ENCODE results near the gene HSPA9.

HSPA9 gene

DNA sequence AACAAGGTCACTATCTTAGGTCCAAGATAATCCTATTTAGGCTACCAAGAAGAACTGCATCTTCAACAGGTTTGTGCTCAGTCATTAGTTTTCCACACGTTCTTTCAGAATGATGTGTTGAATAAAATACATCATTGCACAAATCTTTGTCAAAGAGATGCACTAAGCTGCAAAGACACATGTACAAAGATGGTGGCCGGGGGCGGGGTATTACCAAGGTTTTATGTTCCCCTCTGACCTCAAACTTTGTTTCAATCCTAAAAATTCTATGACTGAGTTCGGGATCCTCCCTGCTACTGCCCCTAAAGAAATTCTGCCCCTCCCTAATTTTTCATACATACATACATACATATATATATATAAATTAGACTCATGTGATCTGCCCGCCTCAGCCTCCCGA lies 14.2 kb downstream of the HSPA9 start:
- no peak for DNase-seq

DNA sequence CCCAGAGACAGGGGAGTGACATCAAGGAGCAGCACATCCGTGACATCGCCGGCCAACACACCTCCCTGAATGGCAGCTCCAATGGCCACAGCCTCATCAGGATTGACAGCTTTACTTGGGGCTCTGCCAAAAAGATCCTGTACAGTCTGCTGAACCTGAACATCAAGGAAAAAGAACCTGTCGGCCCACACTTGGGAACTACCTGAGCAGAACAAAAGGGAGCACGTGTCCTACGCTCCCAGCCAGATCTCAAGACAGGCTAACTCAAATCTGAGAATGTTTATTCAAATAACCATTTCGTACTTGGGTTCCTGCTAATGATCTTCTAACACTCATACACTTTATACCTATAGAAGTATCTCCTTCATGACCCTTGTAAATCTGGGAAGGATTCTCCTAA lies 15.3 kb downstream of the HSPA9 start:
- DNase-seq, result no peak

DNA sequence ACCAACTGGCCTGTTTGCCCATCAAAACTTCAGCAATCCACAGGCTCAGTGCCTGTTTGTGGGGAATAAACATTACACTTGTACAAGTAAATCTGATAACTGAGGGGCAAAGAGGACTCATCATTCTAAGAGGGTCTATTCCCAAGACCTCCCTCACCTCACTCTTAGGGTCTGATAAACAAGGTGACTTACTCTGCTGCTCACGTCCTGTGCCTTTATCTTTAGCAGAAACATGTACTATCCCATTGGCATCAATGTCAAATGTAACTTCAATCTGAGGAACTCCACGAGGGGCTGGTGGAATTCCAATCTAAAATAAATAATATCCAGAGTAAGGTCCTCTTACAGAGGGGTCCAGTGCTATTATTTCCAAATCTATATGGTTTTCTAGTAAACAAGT lies 17.5 kb downstream of the HSPA9 start:
- DNase-seq, result no peak

DNA sequence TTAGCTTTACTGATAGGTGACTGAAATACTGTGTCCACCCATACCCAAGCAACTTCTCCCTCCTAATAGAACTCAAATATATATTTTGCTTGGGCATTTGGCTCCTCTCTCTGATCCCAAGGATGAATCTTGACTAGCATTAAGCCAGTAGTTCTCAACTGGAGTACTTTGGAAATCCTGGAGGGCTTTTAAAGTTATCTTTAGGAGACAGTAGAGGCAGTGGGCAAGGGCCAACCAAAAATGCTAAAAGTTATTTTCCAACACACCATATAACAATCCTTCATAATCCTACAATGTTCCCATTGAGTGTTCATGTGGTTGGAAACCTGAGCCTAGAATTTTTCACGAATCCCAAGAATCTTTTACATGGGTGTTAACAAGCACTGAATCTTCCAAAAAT lies 21.1 kb downstream of the HSPA9 start:
- no peak for DNase-seq

DNA sequence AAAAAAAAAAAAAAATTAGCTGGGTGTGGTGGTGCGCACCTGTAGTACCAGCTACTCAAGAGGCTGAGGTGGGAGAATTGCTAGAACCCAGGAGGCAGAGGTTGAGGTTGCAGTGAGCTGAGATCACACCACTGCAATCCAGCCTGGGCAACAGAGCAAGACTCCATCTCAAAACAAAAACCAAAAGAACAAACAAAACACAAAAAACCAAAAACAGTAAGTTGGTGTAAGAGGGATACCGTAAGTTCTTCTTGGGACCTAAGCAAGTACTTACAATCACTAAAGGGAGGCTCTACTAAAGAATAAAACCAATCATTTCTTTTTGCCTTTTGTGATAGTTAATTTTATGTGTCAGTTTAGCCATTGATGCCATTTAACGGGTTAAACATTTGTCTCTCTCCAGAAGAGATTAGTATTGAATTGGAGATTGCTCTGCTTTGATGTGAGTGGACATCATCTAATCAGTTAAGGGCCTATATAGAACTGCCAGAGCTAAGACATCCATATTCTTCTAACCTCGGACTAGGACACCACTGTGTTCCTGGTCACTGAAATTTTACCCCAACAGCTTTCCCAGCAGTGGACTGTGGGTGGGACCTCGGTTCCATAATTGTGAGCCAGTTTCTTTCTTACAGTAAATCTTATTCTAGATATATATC lies 21.6 kb downstream of the HSPA9 start:
- DNase-seq, result no peak

DNA sequence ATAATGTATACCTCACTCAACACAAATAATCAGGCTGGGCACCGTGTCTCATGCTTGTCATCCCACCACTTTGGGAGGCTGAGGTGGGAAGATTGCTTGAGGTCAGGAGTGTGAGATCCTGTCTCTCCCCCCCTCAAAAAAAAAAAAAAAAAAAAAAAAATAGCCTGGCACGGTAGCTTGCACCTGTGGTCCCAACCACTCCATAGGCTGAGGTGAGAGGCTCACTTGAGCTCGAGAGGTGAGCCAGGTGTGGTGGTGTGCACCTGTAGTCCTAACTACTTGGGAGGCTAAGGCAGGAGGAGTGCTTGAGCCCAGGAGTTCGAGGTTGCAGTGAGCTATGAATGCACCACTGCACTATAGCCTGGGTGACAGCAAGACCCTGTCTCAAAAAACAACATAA lies 22.5 kb downstream of the HSPA9 start:
- no peak for DNase-seq

DNA sequence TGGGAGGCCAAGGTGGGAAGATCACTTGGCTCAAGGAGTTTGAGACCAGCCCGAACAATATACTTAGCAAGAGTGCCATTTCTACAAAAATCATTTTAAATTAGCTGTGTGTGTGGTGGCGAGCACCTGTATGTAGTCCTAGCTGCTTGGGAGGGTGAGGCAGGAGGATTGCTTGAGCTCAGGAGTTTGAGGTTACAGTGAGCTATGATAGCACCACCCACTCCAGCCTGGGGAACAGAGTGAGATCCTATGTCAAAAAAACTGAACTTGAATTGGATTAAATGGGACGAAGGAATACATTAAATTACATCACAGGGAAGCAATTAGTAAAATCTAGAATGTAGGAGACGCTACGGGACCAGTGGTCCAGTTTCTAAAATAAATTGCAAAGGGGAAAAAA lies 25.8 kb downstream of the HSPA9 start:
- DNase-seq, result no peak

DNA sequence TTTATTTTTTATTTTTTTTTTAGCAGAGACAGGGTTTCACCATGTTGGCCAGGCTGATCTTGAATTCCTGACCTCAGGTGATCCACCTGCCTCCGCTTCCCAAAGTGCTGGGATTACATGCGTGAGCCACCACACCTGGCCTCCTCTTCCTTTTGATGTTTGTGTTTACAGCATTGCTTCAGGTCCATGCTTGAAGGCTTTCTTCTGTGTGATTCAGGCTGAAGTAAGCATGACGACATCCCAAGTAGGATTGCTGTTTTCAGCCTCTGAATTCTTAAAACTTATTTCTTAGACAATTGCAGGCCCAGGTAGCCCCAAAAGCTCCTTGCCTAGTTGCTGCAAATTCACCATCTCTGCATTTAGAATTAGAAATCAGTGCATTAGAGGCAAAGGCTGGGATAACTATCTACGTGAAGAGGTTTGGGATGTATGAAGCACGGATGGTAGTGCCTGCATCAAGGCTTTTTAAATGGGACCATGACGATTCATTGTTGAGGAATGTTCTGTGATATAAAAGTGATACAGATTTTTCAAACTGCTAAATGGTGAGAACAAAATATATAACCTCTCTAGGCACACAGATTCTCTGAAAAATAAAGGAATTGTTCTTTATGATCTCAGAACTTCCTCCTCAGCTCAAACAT lies 29.2 kb downstream of the HSPA9 start:
- no peak for DNase-seq

DNA sequence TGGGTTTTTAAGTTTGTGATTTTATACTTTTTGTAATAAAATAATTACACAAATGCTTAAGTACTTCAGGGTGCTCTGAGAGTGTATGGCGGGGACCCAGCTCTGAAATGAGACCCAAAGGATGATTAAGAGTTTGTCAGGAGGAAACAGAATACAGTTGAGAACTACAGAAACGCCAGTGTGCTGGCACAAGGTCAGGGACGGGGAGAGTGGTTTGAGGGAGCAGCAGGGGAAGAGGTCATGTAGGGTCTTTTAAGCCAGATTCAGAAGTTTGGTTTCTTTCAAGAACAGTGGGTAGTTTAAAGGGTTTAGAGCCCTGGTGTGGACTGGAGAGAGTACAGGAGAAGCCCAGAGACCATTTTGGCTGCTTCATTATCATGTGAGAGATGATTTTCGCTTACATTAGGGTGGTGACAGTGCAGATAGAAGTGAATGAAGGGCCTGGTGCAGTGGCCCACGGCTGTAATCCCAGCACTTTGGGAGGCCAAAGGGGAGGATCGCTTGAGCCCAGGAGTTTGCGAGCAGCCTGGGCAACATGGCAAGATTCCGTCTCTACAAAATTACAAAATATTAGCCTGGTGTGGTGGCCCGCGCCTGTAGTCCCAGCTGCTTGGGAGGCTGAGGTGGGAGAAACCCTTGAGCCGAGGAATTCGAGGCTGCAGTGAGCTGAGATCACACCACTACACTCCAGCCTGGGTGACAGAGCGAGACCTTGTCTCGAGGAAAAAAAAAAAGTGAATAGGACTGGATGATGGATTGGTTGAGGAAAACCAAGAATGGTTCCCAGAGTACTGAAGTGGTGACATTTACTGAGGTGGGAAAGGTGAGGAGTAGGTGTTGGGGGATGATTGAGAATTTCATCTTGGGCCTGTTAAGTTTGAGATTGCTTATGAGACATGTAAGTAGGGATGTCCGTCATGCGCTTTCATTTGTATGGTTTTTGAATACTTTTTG lies 30.7 kb downstream of the HSPA9 start:
- no peak for DNase-seq

DNA sequence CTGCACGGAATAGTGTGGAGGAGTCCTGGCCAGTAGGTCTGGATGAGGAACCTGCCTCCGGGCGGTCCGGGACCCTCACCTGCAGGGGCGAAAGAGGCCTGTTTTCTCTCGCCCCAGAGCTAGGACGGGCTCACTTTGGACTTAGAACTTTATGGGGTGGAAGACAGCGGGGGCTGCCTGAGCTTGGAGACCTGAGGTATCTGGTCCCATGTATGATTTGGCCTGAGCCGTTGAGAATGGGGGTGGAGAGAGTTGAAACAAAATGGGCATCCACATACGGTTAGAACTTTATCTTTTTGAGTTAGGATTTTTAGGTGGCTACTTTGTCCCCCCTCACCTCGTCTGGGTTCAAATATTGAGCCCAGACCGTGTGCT lies 31.5 kb downstream of the HSPA9 start:
- DNase-seq, result no peak

DNA sequence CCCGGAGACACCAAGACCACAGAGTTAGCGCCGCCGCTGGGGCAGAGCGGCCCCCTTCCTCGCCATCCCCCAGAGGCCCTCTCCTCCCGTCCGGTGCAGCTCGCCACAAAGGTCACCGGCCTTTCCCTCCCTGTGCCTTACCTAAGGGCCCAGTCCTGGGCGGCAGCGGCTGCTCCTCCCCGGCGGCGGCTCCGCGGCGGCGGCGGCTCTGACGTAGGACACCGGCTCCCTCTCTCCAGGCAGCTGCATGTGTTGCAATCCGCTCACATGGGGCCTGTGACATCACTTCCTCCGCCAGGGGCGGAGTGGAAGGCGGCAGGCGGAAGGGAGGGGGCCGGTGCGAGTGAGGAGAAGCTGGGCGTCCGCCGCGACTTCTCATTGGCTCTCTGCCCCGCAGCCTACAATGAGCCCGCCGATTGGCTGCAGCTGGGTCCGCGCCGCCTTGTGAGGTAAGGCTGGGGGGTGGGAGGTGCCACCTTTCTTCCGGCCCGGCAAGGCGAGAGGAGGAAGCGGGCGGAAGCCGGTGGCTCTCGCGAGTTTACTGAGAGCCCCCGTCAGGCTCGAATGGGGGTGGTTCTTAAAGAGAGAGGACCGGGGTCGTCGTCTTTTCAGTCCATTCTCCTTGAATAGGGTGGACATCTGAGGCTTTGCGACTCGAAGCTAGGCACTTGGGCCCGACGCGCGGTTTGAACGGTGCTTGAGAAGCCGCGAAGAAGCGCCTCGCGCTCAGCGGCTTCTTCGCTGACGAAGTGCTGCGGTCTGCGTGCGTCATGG lies 32.1 kb downstream of the HSPA9 start, which contains the start of gene ETF1:
ETF1 (minus strand) TSS at position 281 of the 774 bp plus-strand sequence. CDS start 318 bp downstream, outside the sequence.
- DNase-seq, result peak; percentile 100

DNA sequence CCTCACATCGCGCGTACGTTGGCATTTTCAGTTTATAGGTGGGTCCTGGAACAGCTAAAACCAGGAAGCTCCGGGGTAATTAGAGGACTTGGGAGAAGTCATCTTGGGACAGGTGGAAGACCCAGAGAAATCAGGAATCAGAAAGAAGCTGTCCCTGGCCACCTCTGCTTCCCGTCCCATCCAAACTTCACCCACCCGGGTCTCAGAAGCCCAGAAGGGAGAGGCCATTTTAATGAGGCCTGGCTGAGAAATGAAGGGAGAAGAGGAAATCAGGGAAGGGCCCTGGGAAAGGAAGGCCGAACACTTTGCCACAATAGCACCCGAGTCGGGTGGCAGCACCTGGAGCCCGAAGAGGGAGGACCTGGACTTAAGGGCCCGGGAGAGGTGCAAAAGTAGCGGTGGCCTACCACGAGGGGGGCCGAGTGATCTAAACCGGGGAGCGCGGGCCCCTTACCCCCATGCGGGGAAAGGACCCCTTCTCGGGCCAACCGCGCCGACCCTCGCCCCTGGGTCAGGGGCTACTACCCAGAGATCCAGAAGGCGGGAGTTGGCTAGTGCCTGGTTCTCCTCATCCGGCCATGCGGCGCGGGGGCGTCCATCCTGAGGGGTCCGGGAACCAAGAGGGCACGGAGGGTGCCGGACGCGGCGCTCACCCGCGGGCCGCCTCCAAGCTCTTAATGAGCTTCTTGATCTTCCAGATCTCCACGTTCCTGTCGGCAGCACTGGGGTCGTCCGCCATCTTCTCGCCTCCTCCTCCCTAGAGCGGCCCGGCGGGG lies 32.8 kb downstream of the HSPA9 start:
- no peak for DNase-seq

DNA sequence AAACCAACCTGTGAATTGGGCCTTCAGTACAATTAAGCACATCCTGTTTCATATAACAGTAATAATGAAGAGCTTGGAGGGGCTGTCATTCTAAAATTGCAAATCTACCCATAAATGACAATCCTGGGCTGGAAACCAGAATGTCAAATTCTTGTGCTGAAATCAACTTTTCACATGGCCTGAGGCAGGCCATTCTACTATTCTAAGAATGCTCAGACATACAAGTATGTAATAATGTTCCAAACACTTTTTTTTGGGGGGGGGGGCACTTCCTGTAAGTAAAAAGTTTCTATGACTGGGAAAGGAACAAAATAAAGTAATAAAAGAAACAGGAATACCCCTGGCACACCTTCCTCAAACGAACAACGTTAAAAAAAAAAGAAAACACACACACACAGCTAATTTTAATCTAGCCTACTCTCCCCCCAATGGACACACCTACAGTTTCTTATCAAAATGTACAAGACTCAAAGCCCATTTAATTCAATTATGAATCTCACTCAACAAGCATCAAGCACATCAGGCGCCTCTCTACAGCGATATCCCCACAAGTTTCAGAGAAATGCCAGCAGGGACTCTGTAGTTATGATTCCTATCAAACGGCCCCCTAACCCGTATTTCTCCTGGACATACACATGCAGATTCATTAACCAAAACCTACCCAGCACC lies 33.6 kb downstream of the HSPA9 start:
- DNase-seq, result no peak

DNA sequence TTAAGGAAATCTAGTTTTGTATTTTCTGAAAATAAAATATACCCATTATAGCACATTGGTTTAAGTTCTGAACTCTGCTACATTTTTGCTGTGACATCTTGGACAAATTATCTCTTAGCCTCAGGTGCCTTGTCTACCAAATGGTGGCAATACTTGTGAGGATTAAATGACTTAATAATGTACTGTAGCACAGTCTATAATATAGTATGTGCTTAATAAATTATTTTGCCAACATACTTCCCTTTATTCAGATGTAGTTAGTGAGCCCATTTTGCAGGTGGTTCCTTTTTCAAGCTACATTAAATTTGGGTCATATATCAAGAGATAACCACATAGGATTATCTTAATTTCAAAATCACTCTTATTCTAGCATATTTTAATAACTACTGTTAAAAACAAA lies 35.4 kb downstream of the HSPA9 start:
- DNase-seq, result no peak

DNA sequence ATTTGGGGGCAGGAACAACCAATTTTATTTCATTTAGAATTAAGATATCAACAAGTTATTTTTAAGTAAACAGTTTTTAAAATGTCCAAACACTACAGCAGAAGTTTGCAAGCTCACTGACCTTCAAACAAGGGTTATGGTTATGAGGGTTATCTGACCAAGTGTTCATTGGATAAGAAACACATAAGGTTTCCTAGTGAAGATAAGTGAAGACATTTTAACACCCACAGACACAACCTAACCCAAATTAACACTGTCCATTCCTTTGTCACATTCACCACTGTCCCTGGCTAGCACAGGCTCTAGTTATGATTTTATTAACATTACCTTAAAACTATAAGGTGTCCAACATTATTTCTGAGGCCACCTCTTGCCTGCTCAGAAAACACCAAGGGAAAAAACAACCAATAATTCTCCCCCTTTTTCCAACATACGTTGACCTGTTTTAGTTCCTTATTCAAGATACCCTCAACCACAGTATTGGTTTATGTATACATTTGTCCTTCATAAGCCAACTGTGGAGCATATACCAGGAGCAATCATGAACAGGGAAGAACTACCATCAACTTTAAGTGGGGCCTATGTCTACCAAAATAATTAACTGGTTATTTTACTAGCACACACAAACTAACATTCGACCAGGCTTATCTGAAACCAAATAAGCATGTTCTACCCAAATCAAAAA lies 36.1 kb downstream of the HSPA9 start:
- DNase-seq, result no peak

DNA sequence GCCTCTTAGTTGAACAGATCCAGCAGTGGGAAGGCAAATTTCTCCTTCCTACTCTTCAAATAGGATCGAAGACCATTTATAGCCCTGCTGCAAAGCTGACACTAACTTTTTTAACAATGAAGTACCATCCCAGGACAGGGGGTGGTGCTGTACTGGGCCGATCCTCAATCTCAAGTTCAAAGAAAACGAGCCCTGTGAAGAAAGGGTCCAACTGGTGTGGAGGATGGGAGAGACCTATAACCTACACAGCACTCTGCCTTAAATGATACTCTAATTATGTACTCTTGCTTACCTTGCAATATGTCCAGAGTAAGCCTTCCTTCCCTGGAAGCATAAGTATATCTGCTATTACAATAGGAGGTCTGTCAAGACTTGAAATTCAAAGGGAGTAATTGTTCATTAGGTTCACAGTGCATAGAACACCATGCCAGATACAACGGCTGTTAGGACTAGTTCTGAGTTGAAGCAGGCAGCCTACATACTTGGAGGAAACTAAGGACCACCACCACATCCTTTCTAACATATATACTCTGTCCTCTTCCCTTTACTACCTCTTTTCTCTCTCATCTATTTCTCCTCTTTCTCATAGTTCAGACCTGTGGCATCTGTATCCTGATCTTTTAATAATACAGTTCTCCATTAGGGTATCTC lies 38.4 kb downstream of the HSPA9 start:
- DNase-seq, result no peak

DNA sequence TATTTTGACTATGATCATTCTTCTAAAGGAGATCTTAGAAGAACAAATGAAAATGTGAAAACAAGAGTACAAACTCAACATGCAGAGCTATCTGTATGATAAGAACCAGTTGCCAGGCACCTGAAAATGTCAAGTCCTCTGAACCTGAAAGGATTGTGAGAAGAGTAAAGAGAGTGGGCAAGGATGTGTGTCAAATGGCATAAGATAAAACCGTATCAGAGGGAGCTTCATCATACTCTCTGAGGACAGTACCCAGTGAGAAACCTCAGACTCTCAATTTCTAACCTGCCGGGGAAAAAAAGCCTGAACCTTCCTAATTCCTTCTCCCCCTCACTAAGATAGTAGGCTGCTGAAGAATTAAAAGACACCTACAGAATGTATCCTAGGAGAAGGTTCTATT lies 39.0 kb downstream of the HSPA9 start:
- no peak for DNase-seq

DNA sequence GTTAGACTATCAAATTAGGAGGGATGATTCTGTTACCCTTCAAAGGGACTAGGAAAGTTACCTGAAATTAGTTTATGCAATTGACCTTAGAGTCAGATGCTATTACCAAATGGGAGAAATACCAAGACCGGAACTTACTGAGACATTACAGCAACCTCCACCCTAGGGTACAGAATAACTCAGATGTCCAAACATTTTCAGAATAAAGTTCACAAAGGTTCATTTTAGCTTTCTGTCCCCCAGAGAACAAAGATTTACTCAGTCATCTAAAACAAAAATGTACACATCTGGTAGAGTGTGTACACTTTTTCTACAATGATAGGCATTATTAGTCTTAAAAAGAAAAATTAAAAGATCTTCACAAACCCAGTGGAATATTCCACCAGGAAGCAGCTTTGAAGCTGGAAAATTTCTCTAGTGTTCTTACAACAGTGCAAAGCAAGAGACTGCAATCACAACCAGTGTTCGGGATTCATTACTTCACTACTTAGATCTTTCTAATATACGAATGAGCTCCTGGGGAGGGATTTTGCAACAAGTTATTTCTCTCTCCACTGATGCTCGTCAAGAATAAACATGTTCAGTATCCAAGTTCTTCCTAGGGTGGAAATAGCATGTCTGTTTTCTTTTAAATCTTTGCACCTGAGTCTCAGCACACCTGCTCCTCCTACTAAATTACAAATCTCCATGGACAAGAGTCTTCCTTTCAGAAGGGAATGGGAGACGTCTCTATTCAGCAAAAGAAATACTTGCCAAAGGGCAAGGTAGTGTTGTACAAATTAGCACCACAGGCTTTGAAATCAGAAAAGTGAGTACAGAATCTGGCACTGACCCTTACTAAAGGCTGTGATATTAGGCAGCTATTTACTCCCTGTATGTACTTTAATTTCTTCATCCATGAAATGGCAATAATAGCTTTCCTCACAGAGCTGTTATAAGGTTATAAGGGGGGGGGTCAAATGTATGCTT lies 40.9 kb downstream of the HSPA9 start:
- DNase-seq, result no peak

DNA sequence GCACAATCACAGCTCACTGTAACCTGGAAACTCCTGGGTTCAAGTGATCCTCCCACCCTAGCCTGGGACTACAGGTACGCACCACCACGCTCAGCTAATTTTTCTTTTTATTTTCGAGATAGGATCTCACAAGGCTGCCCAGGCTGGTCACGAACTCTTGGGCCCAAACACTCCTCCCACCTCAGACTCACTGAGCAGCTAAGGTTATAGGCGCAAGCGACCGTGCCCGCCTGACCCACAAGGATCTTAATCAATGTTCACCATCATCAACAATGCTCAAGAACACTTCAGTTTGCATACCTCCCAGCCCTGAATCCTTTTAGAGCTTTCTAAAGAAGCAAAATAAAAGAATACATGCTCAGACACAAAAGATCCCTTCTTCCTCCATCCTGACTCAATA lies 45.4 kb downstream of the HSPA9 start:
- no peak for DNase-seq
